ENCODE measurements around the gene CDC14A.

DNA sequence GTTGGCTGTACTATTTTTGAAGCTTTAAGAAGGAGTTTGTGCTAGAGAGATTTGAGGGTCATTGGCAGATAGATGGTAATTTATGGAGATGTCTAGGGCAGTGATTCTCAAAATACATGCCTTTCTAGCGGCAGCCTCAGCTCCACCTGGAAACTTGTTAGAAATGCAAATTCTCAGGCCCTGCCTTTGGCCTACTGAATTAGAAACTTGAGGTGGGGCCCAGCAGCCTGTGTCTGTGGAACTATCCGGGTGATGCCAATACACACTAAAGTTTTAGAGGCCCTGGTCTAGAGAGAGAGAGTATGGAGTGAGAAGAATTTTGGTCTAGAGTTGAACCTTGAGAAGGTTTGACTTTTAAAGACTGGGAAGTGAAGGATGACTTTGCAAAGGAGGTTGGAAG lies 82.5 kb downstream of the CDC14A start:
- TF ChIP-seq, protein P1, sequence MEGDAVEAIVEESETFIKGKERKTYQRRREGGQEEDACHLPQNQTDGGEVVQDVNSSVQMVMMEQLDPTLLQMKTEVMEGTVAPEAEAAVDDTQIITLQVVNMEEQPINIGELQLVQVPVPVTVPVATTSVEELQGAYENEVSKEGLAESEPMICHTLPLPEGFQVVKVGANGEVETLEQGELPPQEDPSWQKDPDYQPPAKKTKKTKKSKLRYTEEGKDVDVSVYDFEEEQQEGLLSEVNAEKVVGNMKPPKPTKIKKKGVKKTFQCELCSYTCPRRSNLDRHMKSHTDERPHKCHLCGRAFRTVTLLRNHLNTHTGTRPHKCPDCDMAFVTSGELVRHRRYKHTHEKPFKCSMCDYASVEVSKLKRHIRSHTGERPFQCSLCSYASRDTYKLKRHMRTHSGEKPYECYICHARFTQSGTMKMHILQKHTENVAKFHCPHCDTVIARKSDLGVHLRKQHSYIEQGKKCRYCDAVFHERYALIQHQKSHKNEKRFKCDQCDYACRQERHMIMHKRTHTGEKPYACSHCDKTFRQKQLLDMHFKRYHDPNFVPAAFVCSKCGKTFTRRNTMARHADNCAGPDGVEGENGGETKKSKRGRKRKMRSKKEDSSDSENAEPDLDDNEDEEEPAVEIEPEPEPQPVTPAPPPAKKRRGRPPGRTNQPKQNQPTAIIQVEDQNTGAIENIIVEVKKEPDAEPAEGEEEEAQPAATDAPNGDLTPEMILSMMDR (IDR thresholded peaks at IDR 0.05; ENCODE audit: low read length), result no peak
- TF ChIP-seq EZH2 (IDR thresholded peaks at IDR 0.05; ENCODE audit: borderline replicate concordance, low read length), result no peak
